WTC11 (cell line): Measurements from ENCODE around the gene TOP2B. TPM values are rescaled to one million over a fixed set of nuclear protein-coding genes. Genes with fewer than 3 reads are reported as not detected.

ENCODE experiments used
- ATAC-seq: fragments of 200-7000 bp; cut with Tn5 transposase; 2 replicates; pipeline ENCODE4 v1.10.0; 2021; ENCODE audit warnings: mild to moderate bottlenecking, moderate library complexity
- CTCF ChIA-PET: fragments of 300-600 bp; sonication (Branson Sonifier 250); formaldehyde crosslinking; loops from one replicate; lab custom pipeline; 2021; ENCODE audit warnings: antibody characterized with exemption; lab: Charles Lee
- POLR2A ChIA-PET: fragments of 350-600 bp; sonication (Branson Sonifier 250); formaldehyde crosslinking; loops from one replicate; lab custom pipeline; 2021; ENCODE audit warnings: antibody characterized with exemption; lab: Charles Lee
- DNase-seq: peaks from one replicate; pipeline ENCODE4 v3.0.0; 2021; ENCODE audit warnings: low spot score
- H3K27ac Mint-ChIP-seq: 2 replicates; pipeline ENCODE4 v1.8.0; 2021; ENCODE audit warnings: mixed read lengths
- H3K27me3 Mint-ChIP-seq: 2 replicates; pipeline ENCODE4 v1.8.0; 2021; ENCODE audit warnings: low read depth, mild to moderate bottlenecking, moderate library complexity, mixed read lengths
- H3K36me3 Mint-ChIP-seq: 2 replicates; pipeline ENCODE4 v1.8.0; 2021; ENCODE audit warnings: mixed read lengths
- H3K4me1 Mint-ChIP-seq: 2 replicates; pipeline ENCODE4 v1.8.0; 2022; ENCODE audit warnings: mixed read lengths
- H3K4me3 Mint-ChIP-seq: 2 replicates; pipeline ENCODE4 v1.8.0; 2021; ENCODE audit warnings: mild to moderate bottlenecking, moderate library complexity, mixed read lengths
- H3K9me3 Mint-ChIP-seq: 2 replicates; pipeline ENCODE4 v1.8.0; 2021; ENCODE audit warnings: mixed read lengths
- ATF1 ChIP-seq: sonication (generic); formaldehyde crosslinking; IDR thresholded peaks from 2 replicates; pipeline ENCODE4 v1.8.1; 2023; ENCODE audit warnings: mild to moderate bottlenecking, moderate library complexity, missing genetic modification reagents
- ATF6 ChIP-seq: sonication (generic); formaldehyde crosslinking; IDR thresholded peaks from 2 replicates; pipeline ENCODE4 v1.8.1; 2023; ENCODE audit warnings: mild to moderate bottlenecking, missing genetic modification reagents
- CBFB ChIP-seq: sonication (generic); formaldehyde crosslinking; IDR thresholded peaks from 2 replicates; pipeline ENCODE4 v1.8.1; 2022; ENCODE audit warnings: mild to moderate bottlenecking, low read depth, missing genetic modification reagents
- E2F1 ChIP-seq: sonication (generic); formaldehyde crosslinking; IDR thresholded peaks from 2 replicates; pipeline ENCODE4 v1.8.0; 2022; ENCODE audit warnings: mild to moderate bottlenecking, missing genetic modification reagents
- IRF2 ChIP-seq: sonication (generic); formaldehyde crosslinking; IDR thresholded peaks from 2 replicates; pipeline ENCODE4 v1.8.0; 2022; ENCODE audit warnings: low read depth, missing genetic modification reagents, borderline replicate concordance
- JUN ChIP-seq: sonication (generic); formaldehyde crosslinking; IDR thresholded peaks from 2 replicates; pipeline ENCODE4 v1.8.0; 2023; ENCODE audit warnings: mild to moderate bottlenecking, missing genetic modification reagents
- PRRX2 ChIP-seq: fragments of 250-450 bp; sonication (Bioruptor Pico); IDR thresholded peaks from 2 replicates; pipeline ENCODE4 v1.8.0; 2021; ENCODE audit warnings: mild to moderate bottlenecking
- SMAD3 ChIP-seq: sonication (generic); formaldehyde crosslinking; IDR thresholded peaks from 2 replicates; pipeline ENCODE4 v1.8.0; 2022; ENCODE audit warnings: missing genetic modification reagents, mild to moderate bottlenecking, borderline replicate concordance
- ZNF396 ChIP-seq: fragments of 250-450 bp; sonication (Bioruptor Pico); IDR thresholded peaks from 2 replicates; pipeline ENCODE4 v1.8.0; 2021; ENCODE audit warnings: mild to moderate bottlenecking, moderate library complexity, borderline replicate concordance
- ZNF423 ChIP-seq: fragments of 250-450 bp; sonication (Bioruptor Pico); IDR thresholded peaks from 2 replicates; pipeline ENCODE4 v2.1.2; 2022; ENCODE audit warnings: mild to moderate bottlenecking, moderate library complexity
- total RNA-seq: library from RNA; stranded (reverse); gene quantifications from 3 replicates; pipeline ENCODE4 v1.2.3, GENCODE V29; 2021
- TF ChIP-seq, protein P1 (sequence below): fragments of 250-450 bp; sonication (Bioruptor Pico); IDR thresholded peaks from 2 replicates; pipeline ENCODE4 v1.9.0; 2021; ENCODE audit warnings: mild to moderate bottlenecking
- TF ChIP-seq, protein P2 (sequence below): sonication (generic); formaldehyde crosslinking; IDR thresholded peaks from 2 replicates; pipeline ENCODE4 v1.8.1; 2023; ENCODE audit warnings: mild to moderate bottlenecking, missing genetic modification reagents, moderate library complexity
- TF ChIP-seq, protein P3 (sequence below): sonication (generic); formaldehyde crosslinking; IDR thresholded peaks from 2 replicates; pipeline ENCODE4 v1.8.1; 2023; ENCODE audit warnings: mild to moderate bottlenecking, missing genetic modification reagents

Gene TOP2B
- total RNA-seq, 1 experiment from 2014 or later = 151 TPM

- TF ChIP-seq, protein P1, sequence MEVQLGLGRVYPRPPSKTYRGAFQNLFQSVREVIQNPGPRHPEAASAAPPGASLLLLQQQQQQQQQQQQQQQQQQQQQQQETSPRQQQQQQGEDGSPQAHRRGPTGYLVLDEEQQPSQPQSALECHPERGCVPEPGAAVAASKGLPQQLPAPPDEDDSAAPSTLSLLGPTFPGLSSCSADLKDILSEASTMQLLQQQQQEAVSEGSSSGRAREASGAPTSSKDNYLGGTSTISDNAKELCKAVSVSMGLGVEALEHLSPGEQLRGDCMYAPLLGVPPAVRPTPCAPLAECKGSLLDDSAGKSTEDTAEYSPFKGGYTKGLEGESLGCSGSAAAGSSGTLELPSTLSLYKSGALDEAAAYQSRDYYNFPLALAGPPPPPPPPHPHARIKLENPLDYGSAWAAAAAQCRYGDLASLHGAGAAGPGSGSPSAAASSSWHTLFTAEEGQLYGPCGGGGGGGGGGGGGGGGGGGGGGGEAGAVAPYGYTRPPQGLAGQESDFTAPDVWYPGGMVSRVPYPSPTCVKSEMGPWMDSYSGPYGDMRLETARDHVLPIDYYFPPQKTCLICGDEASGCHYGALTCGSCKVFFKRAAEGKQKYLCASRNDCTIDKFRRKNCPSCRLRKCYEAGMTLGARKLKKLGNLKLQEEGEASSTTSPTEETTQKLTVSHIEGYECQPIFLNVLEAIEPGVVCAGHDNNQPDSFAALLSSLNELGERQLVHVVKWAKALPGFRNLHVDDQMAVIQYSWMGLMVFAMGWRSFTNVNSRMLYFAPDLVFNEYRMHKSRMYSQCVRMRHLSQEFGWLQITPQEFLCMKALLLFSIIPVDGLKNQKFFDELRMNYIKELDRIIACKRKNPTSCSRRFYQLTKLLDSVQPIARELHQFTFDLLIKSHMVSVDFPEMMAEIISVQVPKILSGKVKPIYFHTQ (CRISPR knock-in tag) = no peak
- TF ChIP-seq JUN (CRISPR knock-in tag) (no peak), ZNF396 (CRISPR knock-in tag) (no peak), SMAD3 (CRISPR knock-in tag) (no peak), IRF2 (CRISPR knock-in tag) (no peak), ATF6 (CRISPR knock-in tag) (no peak), CBFB (no peak)
- TF ChIP-seq, protein P2, sequence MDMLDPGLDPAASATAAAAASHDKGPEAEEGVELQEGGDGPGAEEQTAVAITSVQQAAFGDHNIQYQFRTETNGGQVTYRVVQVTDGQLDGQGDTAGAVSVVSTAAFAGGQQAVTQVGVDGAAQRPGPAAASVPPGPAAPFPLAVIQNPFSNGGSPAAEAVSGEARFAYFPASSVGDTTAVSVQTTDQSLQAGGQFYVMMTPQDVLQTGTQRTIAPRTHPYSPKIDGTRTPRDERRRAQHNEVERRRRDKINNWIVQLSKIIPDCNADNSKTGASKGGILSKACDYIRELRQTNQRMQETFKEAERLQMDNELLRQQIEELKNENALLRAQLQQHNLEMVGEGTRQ = no peak
- TF ChIP-seq, all 79 proteins: peak for 0
These were observed 27.6 kb upstream of the TOP2B start (continued) for GRCh38 chr3:25692341-25692740.

DNA sequence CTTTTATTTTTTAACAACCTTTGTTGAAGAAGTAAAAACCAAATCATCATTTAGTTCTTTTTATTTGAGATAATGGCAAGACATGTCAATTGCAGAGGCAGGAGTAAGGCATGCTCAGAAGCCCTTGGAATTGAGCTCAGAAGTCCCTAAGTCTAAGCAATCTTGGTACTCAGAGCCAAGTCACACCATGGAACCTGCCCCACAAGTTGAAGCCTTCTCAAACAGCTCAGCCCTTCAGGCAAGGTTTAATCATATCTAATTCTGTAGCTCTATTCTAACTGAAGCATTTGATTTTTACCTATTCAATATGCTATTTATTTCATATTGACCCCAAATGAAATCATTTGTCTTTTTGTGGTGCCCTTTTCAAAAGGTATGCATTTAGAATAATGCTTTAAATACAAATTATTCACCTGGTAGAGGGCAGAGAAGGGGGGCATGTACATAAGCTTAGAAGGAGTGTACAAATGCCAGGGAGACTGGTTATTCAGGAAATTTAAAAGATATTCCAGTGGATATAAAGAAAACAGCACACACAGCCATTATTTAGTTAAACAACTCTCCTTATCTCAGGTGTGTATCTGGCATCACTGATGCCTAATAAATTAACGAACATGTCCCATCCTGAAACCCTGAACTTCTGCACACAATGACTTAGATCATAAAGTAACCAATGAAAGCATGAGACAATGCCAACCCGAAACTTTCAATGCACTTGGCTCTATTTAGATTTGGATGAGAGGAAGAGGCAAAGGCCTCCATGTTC, 26.2 kb upstream of the TOP2B start:
- ATAC-seq (no peak), DNase-seq (no peak)
- Mint-ChIP-seq H3K27ac (no peak overlapping the region), H3K4me1 (peaks cover 3% of the 10 kb centered on the region), H3K9me3 (no peaks in the 10 kb centered on the region), H3K4me3 (no peak overlapping the region), H3K36me3 (no peaks in the 10 kb centered on the region), H3K27me3 (no peaks in the 10 kb centered on the region; the same call in 1 of the 2 replicates)
- TF ChIP-seq JUN (CRISPR knock-in tag) = no peak
- ChIA-PET CTCF (no interaction called here), POLR2A (no interaction called here)

DNA sequence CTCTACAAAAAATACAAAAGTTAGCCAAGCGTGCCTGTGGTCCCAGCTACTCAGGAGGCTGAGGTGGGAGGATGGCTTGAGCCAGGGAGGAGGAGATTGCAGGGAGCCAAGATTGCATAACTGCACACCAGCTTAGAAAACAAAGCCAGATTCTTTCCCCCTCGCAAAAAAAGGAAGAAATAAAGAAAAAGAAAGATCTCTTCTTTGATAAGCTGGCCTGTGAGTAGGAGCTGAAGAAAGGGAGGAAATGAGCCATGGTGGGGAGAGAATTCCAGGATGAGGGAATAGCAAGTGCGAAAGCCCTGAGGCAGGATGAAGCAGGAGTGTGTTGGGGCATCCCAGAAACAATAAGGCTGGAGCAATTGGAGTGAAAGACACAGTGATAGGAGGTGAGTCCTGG, 24.5 kb upstream of the TOP2B start:
- TF ChIP-seq ATF6 (CRISPR knock-in tag) (no peak), PRRX2 (CRISPR knock-in tag) (no peak)
- ChIA-PET POLR2A (no interaction called here), CTCF (no interaction called here)
- no peaks in the 10 kb centered on the region for H3K9me3 Mint-ChIP-seq
- H3K4me3 Mint-ChIP-seq = no peak overlapping the region
- H3K27me3 Mint-ChIP-seq = no peaks in the 10 kb centered on the region; the same call in 1 of the 2 replicates
- H3K27ac Mint-ChIP-seq = no peak overlapping the region
- H3K36me3 Mint-ChIP-seq = no peaks in the 10 kb centered on the region
- H3K4me1 Mint-ChIP-seq = peaks cover 3% of the 10 kb centered on the region
- ATAC-seq (no peak), DNase-seq (no peak)

DNA sequence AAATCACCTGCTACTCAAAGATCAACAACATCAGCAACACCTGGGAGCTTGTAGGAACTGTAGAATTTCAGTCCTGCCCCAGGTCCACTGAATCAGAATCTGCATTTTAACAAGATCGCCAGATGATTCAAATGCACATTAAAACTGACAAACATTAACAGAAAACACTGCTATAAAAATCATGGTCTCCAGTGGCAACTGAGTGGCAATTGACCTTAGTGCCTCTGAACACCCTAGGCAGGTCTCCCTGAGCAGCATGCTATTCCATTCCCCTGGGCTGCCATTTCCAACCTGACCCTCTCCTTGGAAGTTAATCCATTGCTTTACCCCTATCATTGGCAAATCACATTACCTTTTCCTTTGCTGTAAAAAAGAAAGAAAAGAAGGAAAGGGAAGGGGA, 23.0 kb upstream of the TOP2B start:
- H3K27ac Mint-ChIP-seq = no peak overlapping the region
- CTCF ChIA-PET = no interaction called here
- no peaks in the 10 kb centered on the region for H3K36me3 Mint-ChIP-seq
- no peak overlapping the region for H3K4me3 Mint-ChIP-seq
- TF ChIP-seq, protein P3, sequence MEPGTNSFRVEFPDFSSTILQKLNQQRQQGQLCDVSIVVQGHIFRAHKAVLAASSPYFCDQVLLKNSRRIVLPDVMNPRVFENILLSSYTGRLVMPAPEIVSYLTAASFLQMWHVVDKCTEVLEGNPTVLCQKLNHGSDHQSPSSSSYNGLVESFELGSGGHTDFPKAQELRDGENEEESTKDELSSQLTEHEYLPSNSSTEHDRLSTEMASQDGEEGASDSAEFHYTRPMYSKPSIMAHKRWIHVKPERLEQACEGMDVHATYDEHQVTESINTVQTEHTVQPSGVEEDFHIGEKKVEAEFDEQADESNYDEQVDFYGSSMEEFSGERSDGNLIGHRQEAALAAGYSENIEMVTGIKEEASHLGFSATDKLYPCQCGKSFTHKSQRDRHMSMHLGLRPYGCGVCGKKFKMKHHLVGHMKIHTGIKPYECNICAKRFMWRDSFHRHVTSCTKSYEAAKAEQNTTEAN (CRISPR knock-in tag) = no peak
- TF ChIP-seq E2F1 (CRISPR knock-in tag) = no peak
- no peak for TF ChIP-seq ATF1 (CRISPR knock-in tag)
- TF ChIP-seq ZNF423 (CRISPR knock-in tag) = no peak
- TF ChIP-seq, all 79 proteins: peak for 0
- POLR2A ChIA-PET = no interaction called here
- H3K4me1 Mint-ChIP-seq = peaks cover 3% of the 10 kb centered on the region
- H3K27me3 Mint-ChIP-seq = no peaks in the 10 kb centered on the region; the same call in 1 of the 2 replicates
- H3K9me3 Mint-ChIP-seq = no peaks in the 10 kb centered on the region
- DNase-seq (no peak), ATAC-seq (no peak)
